Stimulated activated CD4-positive, alpha-beta T cell treated with anti-CD3 and anti-CD28 coated beads, TNF-alpha, amount 100 ng/mL, for 4 hours (primary cell): ENCODE measurements around the gene SRC.

ENCODE experiments used
- DNase-seq, 3 experiments: peaks; one replicate each; pipeline ENCODE4 v3.0.0-alpha.2; 2020; ENCODE audit warnings: low read depth in 3 of 3

Gene SRC

GRCh38 chr20:37450344-37450743, 104.4 kb downstream of the SRC start:
- no peak for DNase-seq

DNA sequence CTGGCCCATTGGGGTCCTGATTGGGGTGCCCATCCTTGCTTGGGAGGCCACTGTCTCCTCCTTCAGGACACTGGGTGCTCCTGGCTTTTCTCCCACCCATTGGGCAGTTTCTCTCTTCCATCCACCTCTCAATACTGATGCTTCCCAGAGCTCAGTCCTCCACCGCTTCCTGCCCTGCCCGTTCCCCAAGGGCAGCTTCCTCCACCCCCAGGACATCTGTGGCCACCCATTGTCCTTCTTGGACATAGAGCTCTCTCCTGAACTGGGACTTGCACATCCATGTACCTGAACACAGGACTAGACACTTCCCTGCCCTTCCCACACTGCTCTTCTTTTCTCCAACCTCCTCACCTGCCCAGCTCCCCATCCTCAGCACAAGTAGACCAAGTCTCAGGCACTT, 105.7 kb downstream of the SRC start:
- DNase-seq = no peak

GRCh38 chr20:37452236-37452635, 106.3 kb downstream of the SRC start:
- no peak for DNase-seq

- no peak for DNase-seq
Observed at GRCh38 chr20:37453288-37453687, 107.3 kb downstream of the SRC start.

GRCh38 chr20:37453836-37454235, 107.9 kb downstream of the SRC start:
- no peak for DNase-seq

DNA sequence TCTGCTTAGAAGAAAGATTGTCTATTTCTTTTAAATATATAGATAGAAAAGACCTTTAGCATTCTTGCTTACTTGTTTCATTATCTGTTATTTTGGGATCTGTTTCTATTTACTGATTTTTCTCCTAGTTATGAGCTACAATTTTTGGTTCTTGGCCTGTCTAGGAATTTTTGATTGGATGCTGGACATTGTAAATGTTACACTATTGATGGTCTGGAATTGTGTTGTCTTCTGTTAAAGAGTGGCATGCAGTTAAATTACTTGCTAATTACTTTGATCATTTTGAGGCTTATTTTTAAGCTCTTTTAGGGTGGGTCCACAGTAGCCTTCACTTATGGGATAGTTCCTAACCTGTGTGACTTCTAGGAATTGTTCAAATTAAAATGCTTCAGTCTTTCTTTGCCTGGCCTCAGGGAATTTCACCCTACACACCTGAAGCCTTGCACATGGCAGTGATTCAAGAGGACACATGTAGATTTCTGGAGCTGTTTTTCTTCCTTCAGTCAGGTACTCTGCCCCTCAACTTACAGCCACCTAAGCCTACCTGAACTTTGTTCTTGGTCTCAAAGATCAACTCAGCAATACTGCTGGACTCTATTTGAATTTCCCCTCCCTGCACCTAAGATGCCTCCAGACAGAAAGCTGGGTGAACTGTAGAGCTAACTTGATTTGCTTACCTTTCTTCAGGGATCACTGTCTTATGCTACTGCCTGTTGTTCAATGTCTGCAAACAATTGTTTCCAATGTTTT, 108.9 kb downstream of the SRC start:
- DNase-seq = no peak
